Fibroblast of peridontal ligament (primary cell): ENCODE data around the gene CNPY3.
"Not testable (repeated sequence)": the region's sequence is repeated elsewhere in the genome, so short reads cannot be mapped to it uniquely, and the experiment has no call there.

Source experiments
- DNase-seq: peaks from one replicate; pipeline ENCODE4 v3.0.0-alpha.2; 2010; ENCODE audit errors: extremely low read depth

CNPY3 gene

GRCh38 chr6:42915732-42916131, 13.5 kb upstream of the CNPY3 start, which contains the start of gene PTCRA:
PTCRA (plus strand) TSS chr6:42916053; CDS start chr6:42916070, 17 bp downstream.
- DNase-seq, result no peak

GRCh38 chr6:42916288-42916687, 13.0 kb upstream of the CNPY3 start:
- DNase-seq, result no peak

GRCh38 chr6:42921801-42922200, 7.5 kb upstream of the CNPY3 start:
- no peak for DNase-seq

- DNase-seq, result no peak
Measured at GRCh38 chr6:42923666-42924065, 5.6 kb upstream of the CNPY3 start.

DNA sequence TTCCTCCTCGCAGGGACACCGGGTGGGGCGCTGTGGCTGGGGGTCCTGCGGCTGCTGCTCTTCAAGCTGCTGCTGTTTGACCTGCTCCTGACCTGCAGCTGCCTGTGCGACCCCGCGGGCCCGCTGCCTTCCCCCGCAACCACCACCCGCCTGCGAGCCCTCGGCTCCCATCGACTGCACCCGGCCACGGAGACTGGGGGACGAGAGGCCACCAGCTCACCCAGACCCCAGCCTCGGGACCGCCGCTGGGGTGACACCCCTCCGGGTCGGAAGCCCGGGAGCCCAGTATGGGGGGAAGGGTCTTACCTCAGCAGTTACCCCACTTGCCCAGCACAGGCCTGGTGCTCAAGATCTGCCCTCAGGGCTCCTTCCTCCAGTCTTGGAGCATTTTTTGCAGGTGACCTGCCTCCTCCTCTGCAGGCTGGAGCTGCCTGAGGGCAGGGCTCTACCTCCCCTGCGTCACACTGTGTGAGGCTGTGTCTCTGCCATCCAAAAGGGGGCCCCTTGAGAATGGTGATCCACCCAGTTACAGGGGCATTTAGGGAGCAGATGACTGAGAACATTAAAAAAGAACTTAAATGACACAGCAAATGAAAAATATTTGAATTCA, 3.9 kb upstream of the CNPY3 start:
- DNase-seq, result no peak

DNA sequence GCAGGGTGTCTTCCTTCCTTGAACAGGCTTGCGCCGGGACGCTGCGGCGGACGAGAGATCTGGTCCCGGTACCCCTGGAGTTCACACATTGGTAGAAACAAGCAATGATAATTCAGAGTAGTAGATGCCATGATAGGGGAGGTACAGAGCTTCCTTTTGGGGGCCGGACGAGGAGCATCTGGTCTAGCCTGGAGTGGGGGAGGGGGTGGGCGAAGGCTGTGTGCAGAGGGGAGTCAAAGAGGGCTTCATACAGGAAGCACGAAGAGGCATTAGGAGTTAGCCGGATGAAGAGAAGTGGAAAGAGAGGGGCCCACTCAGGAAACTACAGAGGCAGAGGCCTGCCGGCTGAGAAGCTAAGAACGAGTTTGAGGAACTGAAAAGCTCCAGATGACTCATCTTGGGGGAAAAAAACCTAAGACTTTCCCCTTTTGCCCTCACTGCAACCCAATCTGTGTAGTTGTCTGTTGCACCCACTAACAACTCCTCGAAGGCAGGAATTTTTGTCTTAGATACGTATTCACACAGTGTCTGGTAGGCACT, 611 bp downstream of the CNPY3 start:
- peak; percentile 80 for DNase-seq

GRCh38 chr6:42932412-42932811, 3.1 kb downstream of the CNPY3 start:
- DNase-seq, result no peak

DNA sequence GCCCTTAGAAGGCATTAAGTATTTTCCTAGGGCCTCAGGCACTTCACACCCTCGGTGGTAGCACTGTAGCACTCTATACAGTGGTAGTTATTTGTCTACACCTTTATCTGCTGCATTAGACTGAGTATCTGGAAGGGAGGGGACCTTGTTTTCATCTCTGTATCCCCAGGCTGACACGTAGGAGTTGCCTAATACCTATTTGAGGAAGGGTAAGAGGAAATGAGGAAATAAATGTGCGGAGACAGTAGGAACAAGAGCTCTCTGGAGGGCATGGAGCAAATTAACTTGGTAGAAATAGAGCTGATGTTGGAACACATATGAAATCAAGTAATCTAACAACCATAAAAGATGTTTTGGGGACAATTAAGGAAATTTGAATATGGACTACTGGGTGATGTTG, 3.9 kb downstream of the CNPY3 start:
- no peak for DNase-seq

GRCh38 chr6:42935322-42935721, 6.0 kb downstream of the CNPY3 start:
- DNase-seq, result no peak

GRCh38 chr6:42936398-42936797, 7.1 kb downstream of the CNPY3 start:
- no peak for DNase-seq

DNA sequence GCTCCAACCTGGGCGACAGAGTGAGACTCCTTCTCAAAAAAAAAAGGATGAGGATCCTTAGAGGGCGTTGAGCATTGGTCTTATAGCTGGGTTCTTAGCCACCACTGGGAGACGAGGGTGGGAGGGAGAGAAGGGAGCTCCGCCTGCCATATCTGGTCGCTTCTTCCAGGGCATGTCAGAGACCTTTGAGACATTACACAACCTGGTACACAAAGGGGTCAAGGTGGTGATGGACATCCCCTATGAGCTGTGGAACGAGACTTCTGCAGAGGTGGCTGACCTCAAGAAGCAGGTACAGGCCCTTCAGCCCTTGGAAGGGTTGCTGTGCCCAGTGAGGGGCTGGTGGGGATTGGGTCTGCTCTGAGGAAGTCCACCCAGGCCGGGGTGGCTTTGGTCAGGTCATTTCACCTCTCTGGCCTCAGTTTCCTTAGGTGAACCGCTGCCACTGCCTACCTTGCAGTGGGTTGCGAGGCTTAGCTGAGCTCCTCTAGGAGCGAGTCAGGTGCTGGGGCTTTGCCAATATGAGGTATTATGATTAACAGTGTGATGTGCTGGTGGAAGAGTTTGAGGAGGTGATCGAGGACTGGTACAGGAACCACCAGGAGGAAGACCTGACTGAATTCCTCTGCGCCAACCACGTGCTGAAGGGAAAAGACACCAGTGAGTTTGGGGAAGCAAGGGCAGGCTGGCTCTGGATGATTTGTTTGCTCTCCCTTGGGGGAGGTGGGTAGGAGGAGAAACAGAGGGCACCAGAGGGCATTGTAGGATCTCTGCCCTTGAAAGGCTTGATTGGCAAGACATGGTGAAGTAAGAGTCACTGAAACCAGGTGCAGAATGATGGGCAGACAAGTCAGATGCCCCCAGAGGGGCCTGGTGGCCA, 8.5 kb downstream of the CNPY3 start:
- DNase-seq, result no peak

GRCh38 chr6:42938428-42938796, 9.1 kb downstream of the CNPY3 start:
- DNase-seq, result no peak

- DNase-seq, result no peak
Measured at GRCh38 chr6:42938987-42939809, 9.9 kb downstream of the CNPY3 start.

DNA sequence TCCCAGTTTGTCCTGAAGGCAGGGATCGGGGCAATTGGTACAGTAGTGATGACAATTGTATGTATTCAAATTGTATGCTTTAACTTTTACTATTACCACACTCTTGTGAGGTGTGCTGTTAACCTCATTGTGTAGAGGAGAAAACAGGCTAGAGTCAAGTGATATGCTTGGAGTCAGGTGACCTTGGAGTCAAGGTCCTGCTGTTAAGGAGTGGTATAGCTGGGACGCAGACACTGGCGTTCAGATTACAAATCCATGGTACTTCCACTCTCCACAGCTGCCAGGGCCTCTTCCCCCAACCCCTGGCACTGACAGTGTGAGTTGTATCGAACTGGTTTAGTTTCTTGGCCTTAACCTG, 10.5 kb downstream of the CNPY3 start:
- DNase-seq, result no peak

DNA sequence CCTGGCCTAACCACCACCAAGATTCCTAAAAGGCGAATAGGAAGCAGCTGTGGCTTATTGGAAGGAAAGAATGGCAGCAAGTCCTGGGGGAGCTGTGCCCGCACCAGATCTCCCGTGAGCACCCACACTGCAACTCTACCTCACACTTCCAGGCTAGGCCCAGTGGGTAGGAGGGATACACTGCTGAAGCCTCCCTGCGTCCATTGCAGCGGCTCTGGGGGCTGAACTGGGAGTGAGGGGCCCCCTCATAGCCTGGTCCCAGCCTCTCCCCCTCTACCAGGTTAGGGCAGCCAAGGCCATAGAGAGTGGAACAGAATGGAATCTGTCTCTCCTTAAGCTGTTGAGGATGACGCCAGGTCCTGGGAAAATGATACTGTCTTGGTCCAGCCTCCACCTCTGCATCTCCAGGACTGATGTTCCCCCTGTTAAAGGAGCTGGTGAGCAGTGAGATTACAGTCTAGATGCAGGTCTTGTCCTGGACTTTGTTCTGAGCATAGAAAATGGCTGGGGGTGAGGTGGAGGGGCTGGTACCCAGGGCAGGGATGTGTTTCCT, 11.3 kb downstream of the CNPY3 start:
- DNase-seq, result no peak

- DNase-seq, result not testable (repeated sequence)
Measured at GRCh38 chr6:42941356-42941755, 12.1 kb downstream of the CNPY3 start.

GRCh38 chr6:42942444-42942843, 13.2 kb downstream of the CNPY3 start:
- DNase-seq, result no peak

- no peak for DNase-seq
Measured at GRCh38 chr6:42947950-42948349, 18.7 kb downstream of the CNPY3 start.

GRCh38 chr6:42952389-42952788, 23.1 kb downstream of the CNPY3 start:
- DNase-seq, result no peak

GRCh38 chr6:42954405-42954804, 25.1 kb downstream of the CNPY3 start:
- DNase-seq, result not testable (repeated sequence)

DNA sequence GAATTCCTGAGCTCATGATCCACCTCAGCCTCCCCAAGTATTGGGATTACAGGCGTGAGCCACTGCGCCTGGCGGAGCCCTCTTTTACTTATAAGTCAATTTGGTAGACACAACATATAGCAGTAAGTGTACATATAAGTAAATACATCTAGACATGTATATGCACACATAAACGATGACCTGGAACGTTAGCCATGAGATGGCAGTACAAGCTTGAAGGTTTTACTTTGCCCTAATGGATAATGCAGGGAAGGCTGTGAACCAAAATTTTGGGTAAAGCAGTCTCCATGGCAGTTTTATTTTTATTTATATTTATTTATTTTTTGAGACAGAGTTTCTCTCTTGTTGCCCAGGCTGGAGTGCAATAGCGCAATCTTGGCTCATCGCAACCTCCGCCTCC, 28.8 kb downstream of the CNPY3 start:
- DNase-seq, result no peak

- no peak for DNase-seq
Measured at GRCh38 chr6:42959917-42960242, 30.6 kb downstream of the CNPY3 start.
